K562 (cell line): ENCODE measurements around the gene SPON1. TPM values are rescaled to one million over a fixed set of nuclear protein-coding genes. Genes with fewer than 3 reads are reported as not detected.

Source experiments
- ATAC-seq: fragments of 200-7000 bp; cut with Tn5 transposase; 3 replicates; pipeline ENCODE4 v1.9.1; 2020; ENCODE audit warnings: moderate library complexity
- BruUV-seq: library from RNA; stranded (reverse); fragments of 400-500 nt; replicated peaks from 2 replicates; lab custom pipeline; 2021; lab: Mats Ljungman, UMichigan
- CTCF ChIA-PET: fragments of 300-600 bp; formaldehyde crosslinking; extraction: SDS; loops from one replicate; lab custom pipeline; 2021; ENCODE audit warnings: low intra/inter-chr PET ratio; lab: Yijun Ruan, JAX
- POLR2A ChIA-PET: fragments of 300-600, 350-650 bp; sonication (Branson Sonifier 250); formaldehyde crosslinking; extraction: SDS; loops from one replicate; lab custom pipeline; 2021; ENCODE audit warnings: antibody characterized with exemption, inconsistent platforms; lab: Yijun Ruan, JAX
- DNase-seq, 4 experiments: peaks; one replicate each; pipeline versions ENCODE4 v3.0.0 to v3.0.0-alpha.2; 2011 to 2018; ENCODE audit warnings: low spot score in 3 of 4, mixed read lengths in 3 of 4; ENCODE audit errors: extremely low read depth in 1 of 4
- FAIRE-seq: peaks from 2 replicates; lab custom pipeline; 2011; peaks lifted over from hg19 to GRCh38; lab: Jason Lieb, UNC
- H2AFZ ChIP-seq: 2 replicates; pipeline ENCODE4 v1.6.0; 2011; ENCODE audit warnings: low read depth, low read length, control low read depth, inconsistent platforms
- H3K27ac ChIP-seq: fragments of 200-600 bp; 3 replicates; pipeline ENCODE4 v1.8.0; 2011; ENCODE audit warnings: low read depth, mild to moderate bottlenecking, control low read depth, inconsistent platforms, low read length, moderate library complexity, mixed read lengths; ENCODE audit errors: extremely low read depth
- H3K27me3 ChIP-seq, 2 experiments: fragments of 300-600 bp in 1 of 2; 2 replicates in 1 of 2; 3 replicates in 1 of 2; pipeline versions ENCODE4 v1.6.0 to v1.8.0; 2011; ENCODE audit warnings: inconsistent platforms in 2 of 2, low read length in 2 of 2, mild to moderate bottlenecking in 1 of 2, mixed read lengths in 1 of 2, moderate library complexity in 1 of 2; ENCODE audit not compliant: control insufficient read depth in 2 of 2, insufficient read depth in 2 of 2
- H3K36me3 ChIP-seq: fragments of 300-600 bp; 3 replicates; pipeline ENCODE4 v1.8.0; 2011; ENCODE audit warnings: mild to moderate bottlenecking, low read length, inconsistent platforms; ENCODE audit not compliant: control insufficient read depth, insufficient read depth
- H3K4me1 ChIP-seq, 2 experiments: fragments of 200-600 bp in 1 of 2; replicated peaks in 1 of 2; 2 replicates in 1 of 2; 3 replicates in 1 of 2; pipeline versions ENCODE4 v1.5.1 to v1.8.0; 2011; ENCODE audit warnings: inconsistent platforms in 2 of 2, low read length in 2 of 2, mild to moderate bottlenecking in 1 of 2, mixed read lengths in 1 of 2, moderate library complexity in 1 of 2; ENCODE audit not compliant: control insufficient read depth in 2 of 2, insufficient read depth in 2 of 2
- H3K4me2 ChIP-seq: 2 replicates; pipeline ENCODE4 v1.6.1; 2011; ENCODE audit warnings: low read length, control low read depth, inconsistent platforms, mixed read lengths; ENCODE audit not compliant: insufficient read depth
- H3K4me3 ChIP-seq: fragments of 200-600 bp; sonication (generic), shearing (Covaris generic); 2 replicates; pipeline ENCODE4 v1.5.1; 2016; ENCODE audit warnings: control low read depth, inconsistent platforms
- H3K79me2 ChIP-seq: fragments of 200-600 bp; 3 replicates; pipeline ENCODE4 v1.8.0; 2011; ENCODE audit warnings: low read length, inconsistent platforms; ENCODE audit not compliant: control insufficient read depth, insufficient read depth
- H3K9ac ChIP-seq, 2 experiments: 2 replicates each; pipeline versions ENCODE4 v1.6.0 to v1.6.1; 2011; ENCODE audit warnings: low read depth in 2 of 2, low read length in 2 of 2, control low read depth in 1 of 2, inconsistent platforms in 1 of 2, mild to moderate bottlenecking in 1 of 2, mixed read lengths in 1 of 2; ENCODE audit not compliant: insufficient read depth in 1 of 2
- H3K9me1 ChIP-seq: one replicate; pipeline ENCODE4 v1.6.0; 2011; ENCODE audit warnings: inconsistent platforms, mild to moderate bottlenecking, low read length, moderate library complexity; ENCODE audit not compliant: control insufficient read depth, insufficient read depth
- H3K9me3 ChIP-seq: replicated peaks from 2 replicates; pipeline ENCODE4 v1.5.1; 2011; ENCODE audit warnings: low read depth, low read length, inconsistent platforms; ENCODE audit not compliant: control insufficient read depth, insufficient read depth
- H4K20me1 ChIP-seq: replicated peaks from 2 replicates; pipeline ENCODE4 v1.6.1; 2011; ENCODE audit warnings: low read length, inconsistent platforms, mixed read lengths; ENCODE audit not compliant: control insufficient read depth, insufficient read depth
- C11orf30 ChIP-seq: fragments of 450-650 bp; IDR thresholded peaks from 2 replicates; pipeline ENCODE4 v1.6.1; 2016; ENCODE audit warnings: low read depth, mild to moderate bottlenecking
- LCOR ChIP-seq: sonication (generic); formaldehyde crosslinking; IDR thresholded peaks from 2 replicates; pipeline ENCODE4 v1.8.0; 2022; ENCODE audit warnings: mild to moderate bottlenecking, missing genetic modification reagents
- MTA3 ChIP-seq: fragments of 450-650 bp; formaldehyde crosslinking; IDR thresholded peaks from 2 replicates; pipeline ENCODE4 v1.6.1; 2017; ENCODE audit warnings: mild to moderate bottlenecking, borderline replicate concordance
- MXI1 ChIP-seq: IDR thresholded peaks from 2 replicates; pipeline ENCODE4 v1.6.1; 2011; ENCODE audit warnings: low read depth, mild to moderate bottlenecking, improper control_type of control experiment, low read length
- NR3C1 ChIP-seq: sonication (generic); formaldehyde crosslinking; IDR thresholded peaks from 2 replicates; pipeline ENCODE4 v1.8.1; 2022; ENCODE audit warnings: missing genetic modification reagents
- RAD21 ChIP-seq, 2 experiments: fragments of 250-450 bp in 1 of 2; fragments of 450-650 bp in 1 of 2; sonication (Bioruptor Pico) in 1 of 2; formaldehyde crosslinking in 1 of 2; IDR thresholded peaks in 1 of 2; conservative IDR thresholded peaks in 1 of 2; 2 replicates each; pipeline versions ENCODE4 v1.4.0 to v1.8.0; 2020 to 2022; ENCODE audit warnings: mild to moderate bottlenecking in 2 of 2, moderate library complexity in 1 of 2
- SMAD3 ChIP-seq: fragments of 450-650 bp; formaldehyde crosslinking; conservative IDR thresholded peaks from 2 replicates; pipeline ENCODE4 v1.4.0; 2020; ENCODE audit warnings: mild to moderate bottlenecking
- SMC3 ChIP-seq: conservative IDR thresholded peaks from 2 replicates; pipeline ENCODE4 v1.6.1; 2011; ENCODE audit warnings: low read depth, low read length, improper control_type of control experiment; ENCODE audit not compliant: insufficient read depth
- ZBTB5 ChIP-seq: fragments of 450-650 bp; IDR thresholded peaks from 2 replicates; pipeline ENCODE4 v1.6.1; 2017; ENCODE audit warnings: antibody characterized with exemption
- ZNF316 ChIP-seq: fragments of 450-650 bp; IDR thresholded peaks from 2 replicates; pipeline ENCODE4 v1.6.1; 2016
- ZNF655 ChIP-seq: fragments of 250-450 bp; sonication (Bioruptor Pico); IDR thresholded peaks from 2 replicates; pipeline ENCODE4 v1.5.0; 2021
- ZNF696 ChIP-seq: fragments of 250-450 bp; sonication (Bioruptor Pico); conservative IDR thresholded peaks from 2 replicates; pipeline ENCODE4 v1.4.0; 2020; ENCODE audit warnings: mild to moderate bottlenecking, moderate library complexity
- ZNF77 ChIP-seq: fragments of 250-450 bp; sonication (Bioruptor Pico); IDR thresholded peaks from 2 replicates; pipeline ENCODE4 v1.5.0; 2020
- WGBS: fragments of 100-300 bp; shearing (Covaris generic); methylation state at CpG from one replicate; pipeline ENCODE4 v1.1.6; 2016; ENCODE audit warnings: low coverage, mixed read lengths; ENCODE audit not compliant: insufficient coverage; ENCODE audit errors: missing lambda C conversion rate; 5-methylcytosine and 5-hydroxymethylcytosine counted together
- in situ Hi-C: fragments of 300-500 bp; cut with MboI; formaldehyde crosslinking; loops from 4 replicates; pipeline ENCODE4 v1.15.0; 2018; ENCODE audit warnings: inconsistent platforms, mixed read lengths
- intact Hi-C: fragments of 100-400 bp; cut with micrococcal nuclease; formaldehyde crosslinking; loops from 2 replicates; pipeline ENCODE4 v1.14.2; 2022
- polyA plus RNA-seq, 8 experiments: library from polyadenylated mRNA; depleted of rRNA in 4 of 8; stranded (reverse) in 5 of 8; unstranded in 3 of 8; fragments of >200 nt; fragmentation: Nextera tagmentation in 2 of 8; fragmentation: Illumina TruSeq in 1 of 8; extraction: Ambion mirVana in 2 of 8; extraction: Trizol in 1 of 8; gene quantifications; 2 replicates each; pipeline versions ENCODE4 v1.2.1 to v1.2.3, GENCODE V29; 2011 to 2014; ENCODE audit warnings: inconsistent platforms in 1 of 8, missing spikeins in 1 of 8
- total RNA-seq, 7 experiments: library from RNA; depleted of rRNA in 6 of 7; stranded (reverse); fragments of >200 nt in 6 of 7; fragmentation: Illumina TruSeq in 2 of 7; extraction: Trizol in 2 of 7; gene quantifications; 2 replicates each; pipeline versions ENCODE4 v1.2.1 to v1.2.3, GENCODE V29; 2011 to 2021; ENCODE audit warnings: low replicate concordance in 1 of 7
- TF ChIP-seq, protein P1 (sequence below): IDR thresholded peaks from 2 replicates; pipeline ENCODE4 v1.6.1; 2011; ENCODE audit not compliant: insufficient read length; ENCODE audit errors: extremely low read depth
- TF ChIP-seq, protein P2 (sequence below): sonication (generic); formaldehyde crosslinking; IDR thresholded peaks from 2 replicates; pipeline ENCODE4 v1.9.0; 2022; ENCODE audit warnings: mild to moderate bottlenecking, missing genetic modification reagents
- TF ChIP-seq, protein P3 (sequence below): IDR thresholded peaks from 2 replicates; pipeline ENCODE4 v1.6.1; 2016; ENCODE audit warnings: missing genetic modification characterization, missing compliant biosample characterization

SPON1 gene
- total and polyA plus RNA-seq, 9 of the 15 experiments (the other 6 are each of a cell fraction or from before 2014, with no cell fraction given): 0.04 to 0.06 TPM; not detected in 7

GRCh38 chr11:14036469-14036868 is 73.9 kb downstream of the SPON1 start (continued):
- TF ChIP-seq LCOR (no peak), ZNF655 (CRISPR knock-in tag) (no peak), ZBTB5 (no peak), MTA3 (no peak)

GRCh38 chr11:14041040-14041439 is 78.5 kb downstream of the SPON1 start:
- ATAC-seq (peak; percentile 42; the same call in 1 of the 3 replicates), DNase-seq (peak; percentile 8 to 36 (median 28)), FAIRE-seq (no peak)
- intact Hi-C loops: loop anchor here (1.0 to 2.0 kb wide), 2 partner anchors 84 to 269 kb away; no protein-coding TSS in a partner anchor
- Histone ChIP-seq H3K27me3 (no peaks in the 10 kb centered on the region), H3K27ac (no peak overlapping the region), H3K9me1 (no peaks in the 10 kb centered on the region), H3K4me3 (no peak overlapping the region), H3K4me1 (no peaks in the 10 kb centered on the region), H3K4me2 (no peak overlapping the region), H3K9me3 (no peaks in the 10 kb centered on the region), H4K20me1 (no peaks in the 10 kb centered on the region), H3K79me2 (no peaks in the 10 kb centered on the region), H3K36me3 (no peaks in the 10 kb centered on the region), H3K9ac (no peak overlapping the region), H2AFZ (no peak overlapping the region)
- ChIA-PET POLR2A (no interaction called here), CTCF (interaction anchor here (1.1 kb wide), 1 partner anchor 85 kb away, joined by 3 read pairs; no protein-coding TSS in a partner anchor)
- BruUV-seq: no TSS peak
- WGBS: 0% methylated on average over 4 of the region's 4 CpGs
- in situ Hi-C loops: no loop called here
- TF ChIP-seq RAD21 (CRISPR knock-in tag; conservative IDR thresholded peaks at IDR 0.05 in 1 of 2, IDR thresholded peaks at IDR 0.05 in 1 of 2) (peak; percentile 28 to 57; a peak in 3 of 4 replicates), ZNF77 (CRISPR knock-in tag) (no peak), NR3C1 (CRISPR knock-in tag) (no peak), C11orf30 (peak; percentile 39; the same call in 1 of the 2 replicates), SMAD3 (no peak), MXI1 (no peak), ZNF696 (no peak), ZNF316 (peak; percentile 76), SMC3 (0 out of 2 replicates have a peak, but pooled peaks have one; percentile 10)
- TF ChIP-seq, protein P1, sequence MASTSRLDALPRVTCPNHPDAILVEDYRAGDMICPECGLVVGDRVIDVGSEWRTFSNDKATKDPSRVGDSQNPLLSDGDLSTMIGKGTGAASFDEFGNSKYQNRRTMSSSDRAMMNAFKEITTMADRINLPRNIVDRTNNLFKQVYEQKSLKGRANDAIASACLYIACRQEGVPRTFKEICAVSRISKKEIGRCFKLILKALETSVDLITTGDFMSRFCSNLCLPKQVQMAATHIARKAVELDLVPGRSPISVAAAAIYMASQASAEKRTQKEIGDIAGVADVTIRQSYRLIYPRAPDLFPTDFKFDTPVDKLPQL: no peak
- TF ChIP-seq, protein P2, sequence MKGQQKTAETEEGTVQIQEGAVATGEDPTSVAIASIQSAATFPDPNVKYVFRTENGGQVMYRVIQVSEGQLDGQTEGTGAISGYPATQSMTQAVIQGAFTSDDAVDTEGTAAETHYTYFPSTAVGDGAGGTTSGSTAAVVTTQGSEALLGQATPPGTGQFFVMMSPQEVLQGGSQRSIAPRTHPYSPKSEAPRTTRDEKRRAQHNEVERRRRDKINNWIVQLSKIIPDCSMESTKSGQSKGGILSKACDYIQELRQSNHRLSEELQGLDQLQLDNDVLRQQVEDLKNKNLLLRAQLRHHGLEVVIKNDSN (CRISPR knock-in tag): no peak
- TF ChIP-seq, protein P3, sequence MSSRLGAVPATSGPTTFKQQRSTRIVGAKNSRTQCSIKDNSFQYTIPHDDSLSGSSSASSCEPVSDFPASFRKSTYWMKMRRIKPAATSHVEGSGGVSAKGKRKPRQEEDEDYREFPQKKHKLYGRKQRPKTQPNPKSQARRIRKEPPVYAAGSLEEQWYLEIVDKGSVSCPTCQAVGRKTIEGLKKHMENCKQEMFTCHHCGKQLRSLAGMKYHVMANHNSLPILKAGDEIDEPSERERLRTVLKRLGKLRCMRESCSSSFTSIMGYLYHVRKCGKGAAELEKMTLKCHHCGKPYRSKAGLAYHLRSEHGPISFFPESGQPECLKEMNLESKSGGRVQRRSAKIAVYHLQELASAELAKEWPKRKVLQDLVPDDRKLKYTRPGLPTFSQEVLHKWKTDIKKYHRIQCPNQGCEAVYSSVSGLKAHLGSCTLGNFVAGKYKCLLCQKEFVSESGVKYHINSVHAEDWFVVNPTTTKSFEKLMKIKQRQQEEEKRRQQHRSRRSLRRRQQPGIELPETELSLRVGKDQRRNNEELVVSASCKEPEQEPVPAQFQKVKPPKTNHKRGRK (tag): no peak
